ENCODE measurements around the gene LRRC8C.

- TF ChIP-seq EP300 (IDR thresholded peaks at IDR 0.05; ENCODE audit: borderline replicate concordance in 1 of 2, low read depth in 2 of 2, low read length in 2 of 2) (no peak), RAD21 (IDR thresholded peaks at IDR 0.05 in 1 of 2, conservative IDR thresholded peaks at IDR 0.05 in 1 of 2; ENCODE audit: low read depth in 2 of 2, low read length in 2 of 2) (no peak), CTCF (IDR thresholded peaks at IDR 0.05; ENCODE audit: control extremely low read depth in 1 of 3, insufficient read depth in 1 of 3, low read depth in 1 of 3, low read length in 3 of 3) (no peak), EGR1 (IDR thresholded peaks at IDR 0.05; ENCODE audit: borderline replicate concordance, low read depth, low read length) (no peak), POLR2A (IDR thresholded peaks at IDR 0.05; ENCODE audit: control extremely low read depth in 1 of 2, low read depth in 2 of 2, low read length in 2 of 2) (no peak)
Observed at GRCh38 chr1:89660224-89661061, 27.5 kb downstream of the LRRC8C start.

Measured in H1 (cell line).